Muscle layer of colon (tissue), 2 donors: ENCODE results near the gene NRP2.

Experiments used
- H3K27ac ChIP-seq: one replicate; pipeline ENCODE4 v1.7.0; 2013; ENCODE audit warnings: low read depth, mild to moderate bottlenecking, low read length, moderate library complexity
- H3K27me3 ChIP-seq, 2 donors: one replicate each; pipeline ENCODE4 v1.7.0; 2013; ENCODE audit warnings: low read length in 2 of 2, mild to moderate bottlenecking in 2 of 2; ENCODE audit not compliant: insufficient read depth in 2 of 2, control insufficient read depth in 1 of 2
- H3K36me3 ChIP-seq: one replicate; pipeline ENCODE4 v1.7.0; 2013; ENCODE audit warnings: mild to moderate bottlenecking, low read length; ENCODE audit not compliant: insufficient read depth
- H3K4me1 ChIP-seq: one replicate; pipeline ENCODE4 v1.7.0; 2013; ENCODE audit warnings: mild to moderate bottlenecking, low read length; ENCODE audit not compliant: insufficient read depth
- H3K4me3 ChIP-seq, 2 donors: one replicate each; pipeline ENCODE4 v1.7.0; 2013; ENCODE audit warnings: low read length in 2 of 2, low read depth in 1 of 2, mild to moderate bottlenecking in 1 of 2, moderate library complexity in 1 of 2
- H3K9ac ChIP-seq: one replicate; pipeline ENCODE4 v1.7.0; 2013; ENCODE audit warnings: low read length
- H3K9me3 ChIP-seq: one replicate; pipeline ENCODE4 v1.7.0; 2013; ENCODE audit warnings: mild to moderate bottlenecking, low read length
- donor health status: abdominal sarcoma.
- donor health status: Adenocarcinoma of cecum.

Gene NRP2

GRCh38 chr2:205761421-205761820, 79.1 kb downstream of the NRP2 start:
- Histone ChIP-seq H3K9ac (no peak overlapping the region), H3K9me3 (no peaks in the 10 kb centered on the region), H3K36me3 (peaks cover 83% of the 10 kb centered on the region), H3K27me3 (no peaks in the 10 kb centered on the region), H3K4me3 (no peak overlapping the region), H3K27ac (no peak overlapping the region), H3K4me1 (peaks cover 88% of the 10 kb centered on the region)

DNA sequence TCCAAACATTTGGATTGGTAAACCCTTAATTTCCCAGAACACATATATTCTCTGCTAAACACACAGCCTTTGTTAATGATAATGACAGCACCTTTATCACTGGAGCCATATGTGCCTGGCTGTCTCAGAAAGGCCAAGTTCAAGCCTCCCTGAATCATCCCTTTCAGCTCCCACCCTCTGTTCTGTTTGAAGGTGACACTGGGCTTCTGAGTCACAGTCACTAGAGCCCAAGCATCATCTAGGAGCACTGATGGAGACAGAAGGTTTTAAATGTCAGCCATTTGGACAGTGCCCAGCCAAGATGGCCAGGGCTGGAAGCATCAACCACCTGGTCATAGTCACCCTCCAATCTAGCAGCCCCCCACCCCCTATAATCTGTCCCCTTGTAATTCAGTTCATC, 80.6 kb downstream of the NRP2 start:
- no peak overlapping the region for H3K9ac ChIP-seq
- H3K9me3 ChIP-seq: no peaks in the 10 kb centered on the region
- peak overlapping the region; percentile 83 for H3K27ac ChIP-seq
- no peaks in the 10 kb centered on the region for H3K27me3 ChIP-seq
- H3K4me1 ChIP-seq: peaks cover 88% of the 10 kb centered on the region
- H3K36me3 ChIP-seq: peaks cover 83% of the 10 kb centered on the region
- no peak overlapping the region for H3K4me3 ChIP-seq

DNA sequence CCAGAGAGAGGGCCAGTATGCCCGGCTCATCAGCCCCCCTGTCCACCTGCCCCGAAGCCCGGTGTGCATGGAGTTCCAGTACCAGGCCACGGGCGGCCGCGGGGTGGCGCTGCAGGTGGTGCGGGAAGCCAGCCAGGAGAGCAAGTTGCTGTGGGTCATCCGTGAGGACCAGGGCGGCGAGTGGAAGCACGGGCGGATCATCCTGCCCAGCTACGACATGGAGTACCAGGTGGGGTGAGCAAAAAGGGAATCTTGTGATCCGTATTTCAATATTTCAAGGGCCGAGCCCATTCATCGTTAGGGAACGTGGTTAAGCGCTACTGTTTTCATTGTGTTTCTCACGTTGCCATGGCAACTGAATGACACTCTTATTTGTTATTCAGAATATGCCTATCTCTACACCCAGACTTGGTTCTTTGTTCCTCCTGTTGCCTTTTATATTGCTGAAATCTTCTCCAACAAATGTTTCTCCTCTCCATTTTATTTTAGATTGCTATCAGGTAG, 81.5 kb downstream of the NRP2 start:
- H3K27ac ChIP-seq: peak overlapping the region; percentile 83
- H3K36me3 ChIP-seq: peaks cover 74% of the 10 kb centered on the region
- H3K4me1 ChIP-seq: peaks cover 88% of the 10 kb centered on the region
- H3K4me3 ChIP-seq: peak overlapping the region in 1 of 2 donors; percentile 11
- H3K27me3 ChIP-seq: no peaks in the 10 kb centered on the region
- H3K9ac ChIP-seq: peak overlapping the region; percentile 24
- H3K9me3 ChIP-seq: no peaks in the 10 kb centered on the region

- Histone ChIP-seq H3K9ac (peak overlapping the region; percentile 24), H3K27me3 (no peaks in the 10 kb centered on the region), H3K36me3 (peaks cover 74% of the 10 kb centered on the region), H3K27ac (peak overlapping the region; percentile 83), H3K4me3 (no peak overlapping the region), H3K4me1 (peaks cover 88% of the 10 kb centered on the region), H3K9me3 (no peaks in the 10 kb centered on the region)
Measured at GRCh38 chr2:205764270-205764746, 82.0 kb downstream of the NRP2 start.

- H3K36me3 ChIP-seq: peaks cover 70% of the 10 kb centered on the region
- H3K27me3 ChIP-seq: no peaks in the 10 kb centered on the region
- peaks cover 88% of the 10 kb centered on the region for H3K4me1 ChIP-seq
- H3K27ac ChIP-seq: peak overlapping the region; percentile 89
- H3K9ac ChIP-seq: no peak overlapping the region
- no peak overlapping the region for H3K4me3 ChIP-seq
- H3K9me3 ChIP-seq: no peaks in the 10 kb centered on the region
Measured at GRCh38 chr2:205765151-205765550, 82.8 kb downstream of the NRP2 start.

GRCh38 chr2:205766779-205767359, 84.6 kb downstream of the NRP2 start:
- H3K4me1 ChIP-seq: peaks cover 90% of the 10 kb centered on the region
- peak overlapping the region; percentile 22 for H3K9ac ChIP-seq
- H3K9me3 ChIP-seq: no peaks in the 10 kb centered on the region
- H3K4me3 ChIP-seq: no peak overlapping the region
- H3K27ac ChIP-seq: peak overlapping the region; percentile 89
- H3K27me3 ChIP-seq: no peaks in the 10 kb centered on the region
- H3K36me3 ChIP-seq: peaks cover 60% of the 10 kb centered on the region

- Histone ChIP-seq H3K36me3 (peaks cover 52% of the 10 kb centered on the region), H3K4me3 (no peak overlapping the region), H3K27ac (peak overlapping the region; percentile 89), H3K27me3 (no peaks in the 10 kb centered on the region), H3K9ac (peak overlapping the region; percentile 22), H3K9me3 (no peaks in the 10 kb centered on the region), H3K4me1 (peaks cover 90% of the 10 kb centered on the region)
Measured at GRCh38 chr2:205767617-205768016, 85.3 kb downstream of the NRP2 start.

DNA sequence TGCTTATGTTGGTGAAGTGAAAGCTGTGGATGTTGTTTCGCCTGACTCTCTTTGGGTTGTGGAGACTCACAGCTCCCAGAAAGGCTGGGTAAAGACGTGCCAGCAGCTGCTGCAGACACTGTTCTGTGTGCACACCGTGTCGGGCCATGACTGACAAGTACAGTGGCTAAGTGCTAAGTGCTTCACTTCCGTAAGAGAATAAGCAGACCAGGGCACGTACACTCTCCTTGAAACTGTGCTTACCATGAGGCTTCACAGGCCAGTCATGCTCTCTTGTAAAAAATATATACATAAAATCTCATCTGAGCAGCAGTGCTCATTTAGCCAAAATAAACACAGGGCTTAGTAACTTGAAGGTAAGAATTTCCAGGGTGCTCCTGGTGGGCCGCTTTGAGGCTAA, 86.0 kb downstream of the NRP2 start:
- H3K27ac ChIP-seq: peak overlapping the region; percentile 89
- no peaks in the 10 kb centered on the region for H3K9me3 ChIP-seq
- H3K27me3 ChIP-seq: no peaks in the 10 kb centered on the region
- peaks cover 47% of the 10 kb centered on the region for H3K36me3 ChIP-seq
- H3K4me1 ChIP-seq: peaks cover 90% of the 10 kb centered on the region
- H3K4me3 ChIP-seq: peak overlapping the region in 1 of 2 donors; percentile 0
- no peak overlapping the region for H3K9ac ChIP-seq

DNA sequence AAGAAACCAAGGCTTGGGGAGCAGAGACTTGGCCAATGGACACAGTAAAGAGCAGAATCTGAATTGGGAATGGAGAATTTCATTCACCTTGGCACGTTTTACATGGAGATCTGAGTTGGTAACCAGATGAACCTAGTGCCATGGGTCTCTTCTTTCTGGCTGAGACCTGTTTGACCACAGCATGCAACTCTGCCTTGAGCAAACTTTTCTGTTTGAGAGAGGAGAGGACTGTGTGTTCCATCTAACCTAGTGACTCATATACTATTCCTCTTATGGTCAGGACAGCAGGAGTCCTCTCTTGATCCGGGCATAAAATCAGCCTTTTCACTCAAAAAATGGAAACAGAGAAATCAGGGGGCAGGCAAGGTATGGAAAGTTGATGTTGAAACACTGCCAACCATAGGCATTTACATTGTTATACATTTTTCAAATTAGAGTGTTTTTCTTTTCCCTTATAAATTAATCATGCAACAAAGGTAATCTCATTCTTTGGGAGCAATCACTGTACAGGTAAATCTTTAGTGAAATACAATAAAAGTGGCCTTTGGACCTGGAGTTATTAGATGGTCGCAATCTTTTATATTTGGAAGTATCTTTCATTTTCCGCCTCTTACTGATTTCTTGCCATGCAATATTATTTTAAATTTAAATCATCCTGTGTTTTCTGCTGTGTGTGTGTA, 86.7 kb downstream of the NRP2 start:
- Histone ChIP-seq H3K27ac (peak overlapping the region; percentile 89), H3K9me3 (no peaks in the 10 kb centered on the region), H3K9ac (no peak overlapping the region), H3K4me3 (peak overlapping the region in 1 of 2 donors; percentile 0), H3K4me1 (peaks cover 90% of the 10 kb centered on the region), H3K36me3 (peaks cover 47% of the 10 kb centered on the region), H3K27me3 (no peaks in the 10 kb centered on the region)

DNA sequence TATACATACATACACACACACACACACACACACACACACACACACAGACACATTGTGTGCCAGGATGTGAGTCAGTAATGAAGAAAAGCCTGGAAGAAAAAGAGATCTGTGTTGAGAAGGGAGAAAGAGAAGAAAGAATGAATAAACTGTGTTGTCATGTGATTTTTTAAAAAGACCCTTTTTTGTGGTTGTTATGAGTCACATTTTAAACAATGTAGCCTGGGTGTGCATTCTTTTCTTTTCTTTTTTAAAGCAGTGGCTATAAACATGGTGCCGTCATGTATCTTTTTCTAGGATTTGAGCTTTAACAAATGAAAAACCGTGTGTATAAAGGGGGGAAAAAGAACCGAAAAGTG, 87.2 kb downstream of the NRP2 start:
- H3K36me3 ChIP-seq: peaks cover 43% of the 10 kb centered on the region
- H3K27me3 ChIP-seq: no peaks in the 10 kb centered on the region
- H3K4me3 ChIP-seq: no peak overlapping the region
- no peak overlapping the region for H3K9ac ChIP-seq
- H3K27ac ChIP-seq: peak overlapping the region; percentile 89
- H3K9me3 ChIP-seq: no peaks in the 10 kb centered on the region
- H3K4me1 ChIP-seq: peaks cover 90% of the 10 kb centered on the region

GRCh38 chr2:205769879-205770278, 87.6 kb downstream of the NRP2 start:
- Histone ChIP-seq H3K27me3 (no peaks in the 10 kb centered on the region), H3K4me1 (peaks cover 91% of the 10 kb centered on the region), H3K4me3 (no peak overlapping the region), H3K9me3 (no peaks in the 10 kb centered on the region), H3K9ac (no peak overlapping the region), H3K36me3 (peaks cover 39% of the 10 kb centered on the region), H3K27ac (peak overlapping the region; percentile 89)
